ENCODE data around the gene TMEM231. TPM values are rescaled to one million over a fixed set of nuclear protein-coding genes. Genes with fewer than 3 reads are reported as not detected.
"Not testable (repeated sequence)": the region's sequence is repeated elsewhere in the genome, so short reads cannot be mapped to it uniquely, and the experiment has no call there.

Gene TMEM231
- total and polyA plus RNA-seq, 2 of the 8 experiments (the other 6 are each of a cell fraction or from before 2014, with no cell fraction given) = 8.3 to 26.7 TPM

DNA sequence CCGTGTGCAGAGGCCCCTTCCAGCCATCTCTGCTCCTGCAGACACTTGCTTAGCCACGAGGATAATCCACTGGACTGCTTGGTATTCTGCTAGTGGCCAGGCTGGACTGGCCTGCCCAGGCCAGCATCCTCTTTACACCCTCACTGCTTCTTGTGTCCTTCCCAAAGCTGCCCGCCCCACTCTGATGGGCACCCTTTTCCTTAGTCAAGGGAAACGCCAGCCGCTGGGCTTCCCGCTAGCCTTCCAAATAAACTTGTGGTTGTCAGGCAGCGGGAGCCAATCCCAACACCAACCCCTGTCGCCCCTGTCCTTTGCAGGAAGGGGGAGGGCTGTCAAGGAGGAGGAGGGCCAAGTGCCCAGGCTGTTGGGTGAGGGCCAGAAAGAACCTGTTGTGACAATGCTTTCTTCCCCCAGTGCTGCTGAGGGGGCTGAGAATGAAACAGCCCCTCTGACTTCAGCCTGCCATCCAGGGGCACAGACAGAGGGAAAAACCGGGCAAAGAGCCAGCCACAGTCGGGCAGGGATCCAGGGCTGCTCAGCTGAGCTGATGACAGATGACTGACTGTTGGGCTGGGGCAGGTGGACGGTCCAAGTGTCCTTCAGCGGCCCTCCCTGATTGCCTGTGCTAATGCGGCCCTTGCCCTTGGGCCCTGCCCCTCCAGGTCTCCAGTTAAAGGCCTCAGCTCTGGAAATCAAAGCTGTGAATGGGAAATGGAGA lies 57.3 kb downstream of the TMEM231 start:
- not testable (repeated sequence) for H3K9ac ChIP-seq (replicated peaks in 1 of 4; ENCODE audit: extremely low read depth in 1 of 4, low read depth in 3 of 4, low read length in 3 of 4); H3K23me2 ChIP-seq (ENCODE audit: low read depth, low read length); FAIRE-seq; H3K4me2 ChIP-seq (ENCODE audit: insufficient read depth in 1 of 2, low read depth in 2 of 2, low read length in 2 of 2); H3K9me3 ChIP-seq (ENCODE audit: insufficient read depth in 2 of 2, low read depth in 1 of 2, low read length in 1 of 2); H3K79me1 ChIP-seq (ENCODE audit: low read depth, low read length); H3K4ac ChIP-seq (replicated peaks; ENCODE audit: insufficient read length, low read depth, low read length); H4K91ac ChIP-seq (replicated peaks; ENCODE audit: insufficient read length, low read length); H3K27ac ChIP-seq (ENCODE audit: low read depth, low read length); H3K23ac ChIP-seq (ENCODE audit: insufficient read length); H3K4me3 ChIP-seq (ENCODE audit: extremely low read depth in 1 of 4, insufficient read depth in 2 of 4, low read depth in 3 of 4, low read length in 4 of 4); H3K56ac ChIP-seq (replicated peaks; ENCODE audit: insufficient read length, low read depth, low read length); H4K20me1 ChIP-seq (replicated peaks in 1 of 2; ENCODE audit: control insufficient read depth in 1 of 2, insufficient read depth in 2 of 2, low read length in 2 of 2); H3K79me2 ChIP-seq (ENCODE audit: control insufficient read depth in 1 of 2, insufficient read depth in 2 of 2, low read length in 2 of 2); H2BK20ac ChIP-seq (ENCODE audit: low read length); H3K36me3 ChIP-seq (ENCODE audit: control insufficient read depth in 2 of 4, insufficient read depth in 4 of 4, low read length in 3 of 4); H2BK5ac ChIP-seq (ENCODE audit: low read depth, low read length); H3K4me1 ChIP-seq (replicated peaks in 1 of 4; ENCODE audit: control insufficient read depth in 3 of 4, insufficient read depth in 4 of 4, low read length in 3 of 4); H2BK120ac ChIP-seq (replicated peaks; ENCODE audit: low read depth, low read length); H2AFZ ChIP-seq (ENCODE audit: low read length); H3K14ac ChIP-seq (ENCODE audit: insufficient read length); H4K8ac ChIP-seq (ENCODE audit: extremely low read depth, insufficient read depth, low read length); H2AK5ac ChIP-seq (ENCODE audit: low read depth, low read length); H3K27me3 ChIP-seq (replicated peaks in 1 of 4; ENCODE audit: control insufficient read depth in 3 of 4, extremely low read depth in 1 of 4, insufficient read depth in 3 of 4, low read length in 3 of 4); H2BK15ac ChIP-seq (ENCODE audit: low read length); DNase-seq (ENCODE audit: low read depth in 1 of 2, low spot score in 2 of 2); H3K18ac ChIP-seq (ENCODE audit: extremely low read depth, low read length); H4K5ac ChIP-seq (ENCODE audit: insufficient read length, low read depth, low read length)
- ChIA-PET POLR2A (ENCODE audit: partially characterized antibody) (interaction anchor here (0.6 to 1.8 kb wide), 2 partner anchors 18 to 116 kb away, joined by 5 to 10 read pairs; no protein-coding TSS in a partner anchor), CTCF (ENCODE audit: partially characterized antibody) (interaction anchor here (3.1 to 5.6 kb wide), 3 partner anchors 10 to 23 kb away, joined by 9 to 56 read pairs (median 40); no protein-coding TSS in a partner anchor)
- WGBS, 2 experiments (ENCODE audit: extremely low coverage in 1 of 2, insufficient coverage in 1 of 2, insufficient read length in 1 of 2, insufficient replicate concordance in 2 of 2, low coverage in 1 of 2, low lambda C conversion rate in 2 of 2, missing lambda C conversion rate in 1 of 2) = 87% methylated on average over 5 of the region's 13 CpGs; no CpG with 5 or more reads in 1 of the 2 experiments
- 0 out of 2 replicates have a peak overlapping the region, but pooled peaks have one; percentile 2 for H2BK12ac ChIP-seq (ENCODE audit: low read depth, low read length)
